Midbrain (tissue), 1 donor: ENCODE measurements around the gene PDLIM7.
"Not testable (repeated sequence)": the region's sequence is repeated elsewhere in the genome, so short reads cannot be mapped to it uniquely, and the experiment has no call there.

Source experiments
- DNase-seq: peaks from one replicate; lab custom pipeline; 2025; lab: John Stamatoyannopoulos, UW

PDLIM7 gene

GRCh38 chr5:177490311-177490991 lies 7.0 kb downstream of the PDLIM7 start:
- no peak for DNase-seq

- DNase-seq, result no peak
Measured at GRCh38 chr5:177489119-177489716, 8.2 kb downstream of the PDLIM7 start.

- DNase-seq, result no peak
Measured at GRCh38 chr5:177487975-177488374, 9.4 kb downstream of the PDLIM7 start.

- no peak for DNase-seq
Measured at GRCh38 chr5:177487144-177487543, 10.3 kb downstream of the PDLIM7 start.

GRCh38 chr5:177486256-177486655 lies 11.1 kb downstream of the PDLIM7 start:
- no peak for DNase-seq

- not testable (repeated sequence) for DNase-seq
Measured at GRCh38 chr5:177485753-177486152, 11.7 kb downstream of the PDLIM7 start.

GRCh38 chr5:177484902-177485549 lies 12.4 kb downstream of the PDLIM7 start:
- no peak for DNase-seq

- DNase-seq, result no peak
Measured at GRCh38 chr5:177483994-177484901, 13.2 kb downstream of the PDLIM7 start.

- DNase-seq, result no peak
Measured at GRCh38 chr5:177483042-177483441, 14.4 kb downstream of the PDLIM7 start.

- DNase-seq, result no peak
Measured at GRCh38 chr5:177482359-177482795, 15.0 kb downstream of the PDLIM7 start.

GRCh38 chr5:177479774-177480173 lies 17.6 kb downstream of the PDLIM7 start:
- no peak for DNase-seq

- peak; percentile 12 for DNase-seq
Measured at GRCh38 chr5:177478711-177479646, 18.4 kb downstream of the PDLIM7 start.

- no peak for DNase-seq
Measured at GRCh38 chr5:177477701-177478477, 19.5 kb downstream of the PDLIM7 start.

GRCh38 chr5:177476531-177477233 lies 20.7 kb downstream of the PDLIM7 start:
- no peak for DNase-seq

GRCh38 chr5:177475563-177476427 lies 21.6 kb downstream of the PDLIM7 start:
- DNase-seq, result no peak

- no peak for DNase-seq
Measured at GRCh38 chr5:177474846-177475562, 22.4 kb downstream of the PDLIM7 start.

GRCh38 chr5:177474002-177474476 lies 23.4 kb downstream of the PDLIM7 start:
- DNase-seq, result no peak
